Astrocyte (in vitro differentiated cells and primary cell): Measurements from ENCODE around the gene SURF4. TPM values are rescaled to one million over a fixed set of nuclear protein-coding genes. Genes with fewer than 3 reads are reported as not detected.
"Not testable (repeated sequence)": the region's sequence is repeated elsewhere in the genome, so short reads cannot be mapped to it uniquely, and the experiment has no call there.

Experiments
- DNase-seq: peaks from one replicate; pipeline ENCODE4 v3.0.0-alpha.2; 2010; ENCODE audit warnings: low read depth
- FAIRE-seq: peaks from 2 replicates; lab custom pipeline; 2011; peaks lifted over from hg19 to GRCh38; lab: Jason Lieb, UNC
- H2AFZ ChIP-seq: 2 replicates; pipeline ENCODE4 v1.6.0; 2012; ENCODE audit warnings: low read depth, low read length, inconsistent platforms
- H3K27ac ChIP-seq: 2 replicates; pipeline ENCODE4 v1.5.1; 2011; ENCODE audit warnings: low read depth, low read length, inconsistent platforms
- H3K27me3 ChIP-seq: 2 replicates; pipeline ENCODE4 v1.6.0; 2011; ENCODE audit warnings: low read length, inconsistent platforms; ENCODE audit not compliant: insufficient read depth
- H3K36me3 ChIP-seq: 2 replicates; pipeline ENCODE4 v1.5.1; 2011; ENCODE audit warnings: low read length, inconsistent platforms; ENCODE audit not compliant: insufficient read depth
- H3K4me1 ChIP-seq: 2 replicates; pipeline ENCODE4 v1.5.1; 2011; ENCODE audit warnings: low read length, inconsistent platforms; ENCODE audit not compliant: insufficient read depth
- H3K4me2 ChIP-seq: 2 replicates; pipeline ENCODE4 v1.6.0; 2012; ENCODE audit warnings: low read length, inconsistent platforms
- H3K4me3 ChIP-seq: 2 replicates; pipeline ENCODE4 v1.5.1; 2011; ENCODE audit warnings: low read depth, mild to moderate bottlenecking, low read length, inconsistent platforms; ENCODE audit not compliant: insufficient read depth
- H3K79me2 ChIP-seq: 2 replicates; pipeline ENCODE4 v1.6.0; 2012; ENCODE audit warnings: mild to moderate bottlenecking, low read length, inconsistent platforms; ENCODE audit not compliant: insufficient read depth
- H3K9ac ChIP-seq: 2 replicates; pipeline ENCODE4 v1.6.0; 2012; ENCODE audit warnings: mild to moderate bottlenecking, low read length, inconsistent platforms
- H3K9me3 ChIP-seq: 2 replicates; pipeline ENCODE4 v1.5.1; 2012; ENCODE audit warnings: low read depth, mild to moderate bottlenecking, low read length, inconsistent platforms; ENCODE audit not compliant: insufficient read depth
- H4K20me1 ChIP-seq: 2 replicates; pipeline ENCODE4 v1.6.0; 2012; ENCODE audit warnings: low read length, inconsistent platforms; ENCODE audit not compliant: insufficient read depth
- H3K27ac Mint-ChIP-seq: one replicate; pipeline ENCODE4 v1.8.0; 2021; ENCODE audit warnings: mild to moderate bottlenecking, mixed read lengths; ENCODE audit not compliant: unreplicated experiment
- H3K27me3 Mint-ChIP-seq: one replicate; pipeline ENCODE4 v1.8.0; 2021; ENCODE audit warnings: low read depth, mixed read lengths; ENCODE audit not compliant: unreplicated experiment
- H3K36me3 Mint-ChIP-seq: one replicate; pipeline ENCODE4 v1.8.0; 2021; ENCODE audit warnings: low read depth, mixed read lengths; ENCODE audit not compliant: unreplicated experiment
- H3K4me1 Mint-ChIP-seq: one replicate; pipeline ENCODE4 v1.8.0; 2021; ENCODE audit warnings: low read depth, mixed read lengths; ENCODE audit not compliant: unreplicated experiment
- H3K4me3 Mint-ChIP-seq: one replicate; pipeline ENCODE4 v1.8.0; 2021; ENCODE audit warnings: mild to moderate bottlenecking, moderate library complexity, mixed read lengths; ENCODE audit not compliant: unreplicated experiment
- H3K9me3 Mint-ChIP-seq: one replicate; pipeline ENCODE4 v1.8.0; 2021; ENCODE audit warnings: mild to moderate bottlenecking, mixed read lengths; ENCODE audit not compliant: unreplicated experiment
- CTCF ChIP-seq: IDR thresholded peaks from 2 replicates; pipeline ENCODE4 v1.5.1; 2011; ENCODE audit warnings: low read depth, mild to moderate bottlenecking, inconsistent platforms, low read length, moderate library complexity; ENCODE audit not compliant: insufficient read depth
- EZH2 ChIP-seq: IDR thresholded peaks from 2 replicates; pipeline ENCODE4 v1.6.1; 2012; ENCODE audit warnings: mild to moderate bottlenecking, low read length, inconsistent platforms; ENCODE audit not compliant: insufficient read depth
- total RNA-seq: library from RNA; stranded (reverse); gene quantifications from 2 replicates; pipeline ENCODE4 v1.2.1, GENCODE V29; 2021

SURF4 gene
- total RNA-seq, 1 donor from 2014 or later = 338 TPM

GRCh38 chr9:133329306-133330156, 46.3 kb downstream of the SURF4 start:
- FAIRE-seq, H3K9ac ChIP-seq, H3K4me1 Mint-ChIP-seq, H2AFZ ChIP-seq, DNase-seq, H3K27ac ChIP-seq, H3K27ac Mint-ChIP-seq, H3K4me3 Mint-ChIP-seq, H3K27me3 Mint-ChIP-seq, H3K9me3 ChIP-seq, H3K4me2 ChIP-seq, H3K4me1 ChIP-seq, H3K4me3 ChIP-seq, H3K27me3 ChIP-seq, H3K9me3 Mint-ChIP-seq: not testable (repeated sequence)
- peaks cover 37% of the 10 kb centered on the region for H4K20me1 ChIP-seq
- peaks cover 24% of the 10 kb centered on the region for H3K36me3 ChIP-seq
- H3K79me2 ChIP-seq = peaks cover 19% of the 10 kb centered on the region
- H3K36me3 Mint-ChIP-seq = peaks cover 18% of the 10 kb centered on the region
- peak; percentile 46 for TF ChIP-seq CTCF

GRCh38 chr9:133327834-133328484, 47.9 kb downstream of the SURF4 start:
- no peak overlapping the region for H3K9ac ChIP-seq
- H3K9me3 ChIP-seq = no peaks in the 10 kb centered on the region
- peaks cover 10% of the 10 kb centered on the region for H3K27me3 Mint-ChIP-seq
- H3K36me3 ChIP-seq = peaks cover 13% of the 10 kb centered on the region
- H3K4me1 Mint-ChIP-seq = no peaks in the 10 kb centered on the region
- peak overlapping the region; percentile 21 for H3K27ac Mint-ChIP-seq
- H3K27me3 ChIP-seq = no peaks in the 10 kb centered on the region
- H4K20me1 ChIP-seq = peaks cover 23% of the 10 kb centered on the region
- peaks cover 17% of the 10 kb centered on the region for H3K36me3 Mint-ChIP-seq
- DNase-seq (no peak), FAIRE-seq (no peak)
- no peaks in the 10 kb centered on the region for H3K4me1 ChIP-seq
- H3K4me3 ChIP-seq = no peak overlapping the region
- no peak overlapping the region for H3K4me3 Mint-ChIP-seq
- peaks cover 3% of the 10 kb centered on the region for H3K79me2 ChIP-seq
- H3K27ac ChIP-seq = no peak overlapping the region
- peaks cover 14% of the 10 kb centered on the region for H3K9me3 Mint-ChIP-seq
- H3K4me2 ChIP-seq = no peak overlapping the region
- TF ChIP-seq CTCF (no peak), EZH2 (no peak)
- H2AFZ ChIP-seq = no peak overlapping the region

- not testable (repeated sequence) for H3K4me3 ChIP-seq, H3K27me3 ChIP-seq, H3K4me3 Mint-ChIP-seq, H3K4me1 ChIP-seq, DNase-seq, H3K79me2 ChIP-seq, H3K27ac ChIP-seq, FAIRE-seq, H3K4me1 Mint-ChIP-seq, H3K4me2 ChIP-seq, H2AFZ ChIP-seq, H3K9ac ChIP-seq, H3K27me3 Mint-ChIP-seq, H3K27ac Mint-ChIP-seq, H3K9me3 ChIP-seq, H3K36me3 ChIP-seq
- Mint-ChIP-seq H3K36me3 (peaks cover 12% of the 10 kb centered on the region), H3K9me3 (peaks cover 14% of the 10 kb centered on the region)
- peaks cover 18% of the 10 kb centered on the region for H4K20me1 ChIP-seq
Measured at GRCh38 chr9:133327021-133327420, 48.8 kb downstream of the SURF4 start.
